Measurements from ENCODE around the gene PTPRJ. TPM values are rescaled to one million over a fixed set of nuclear protein-coding genes. Genes with fewer than 3 reads are reported as not detected.
A peak's percentile ranks its signal among the peaks of the same experiment; 100 is the strongest.

PTPRJ gene
- total RNA-seq, 2 donors from 2014 or later = 26.5 to 37.4 TPM

DNA sequence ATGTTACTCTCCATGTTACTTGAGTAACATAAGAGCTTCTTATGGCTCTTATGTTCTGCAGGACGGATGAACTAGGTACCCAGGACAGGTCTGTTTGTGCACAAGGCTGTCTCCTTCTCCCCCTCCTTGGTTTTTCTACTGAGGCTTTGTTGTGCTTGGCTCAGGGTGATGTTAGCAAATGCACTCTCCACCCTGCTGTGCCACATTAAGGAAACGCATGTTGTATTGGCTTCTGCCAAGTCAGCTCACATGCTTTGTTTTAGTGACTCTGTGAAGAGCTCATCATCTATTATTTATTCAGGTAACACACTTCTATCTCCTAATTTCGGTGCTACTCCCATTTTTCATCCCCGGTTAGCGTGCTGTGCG is 108.3 kb downstream of the PTPRJ start:
- H3K27ac Mint-ChIP-seq = no peak overlapping the region
- TF ChIP-seq, protein P1, sequence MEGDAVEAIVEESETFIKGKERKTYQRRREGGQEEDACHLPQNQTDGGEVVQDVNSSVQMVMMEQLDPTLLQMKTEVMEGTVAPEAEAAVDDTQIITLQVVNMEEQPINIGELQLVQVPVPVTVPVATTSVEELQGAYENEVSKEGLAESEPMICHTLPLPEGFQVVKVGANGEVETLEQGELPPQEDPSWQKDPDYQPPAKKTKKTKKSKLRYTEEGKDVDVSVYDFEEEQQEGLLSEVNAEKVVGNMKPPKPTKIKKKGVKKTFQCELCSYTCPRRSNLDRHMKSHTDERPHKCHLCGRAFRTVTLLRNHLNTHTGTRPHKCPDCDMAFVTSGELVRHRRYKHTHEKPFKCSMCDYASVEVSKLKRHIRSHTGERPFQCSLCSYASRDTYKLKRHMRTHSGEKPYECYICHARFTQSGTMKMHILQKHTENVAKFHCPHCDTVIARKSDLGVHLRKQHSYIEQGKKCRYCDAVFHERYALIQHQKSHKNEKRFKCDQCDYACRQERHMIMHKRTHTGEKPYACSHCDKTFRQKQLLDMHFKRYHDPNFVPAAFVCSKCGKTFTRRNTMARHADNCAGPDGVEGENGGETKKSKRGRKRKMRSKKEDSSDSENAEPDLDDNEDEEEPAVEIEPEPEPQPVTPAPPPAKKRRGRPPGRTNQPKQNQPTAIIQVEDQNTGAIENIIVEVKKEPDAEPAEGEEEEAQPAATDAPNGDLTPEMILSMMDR (conservative IDR thresholded peaks at IDR 0.05) = no peak
- Histone ChIP-seq H3K9me3 (ENCODE audit: control insufficient read depth, low read length) (peaks cover 7% of the 10 kb centered on the region), H3K4me3 (ENCODE audit: low read length) (no peak overlapping the region), H3K27me3 (ENCODE audit: control insufficient read depth, insufficient read depth, low read length, poor library complexity, severe bottlenecking) (no peaks in the 10 kb centered on the region), H3K9ac (ENCODE audit: extremely low read depth, low read length, poor library complexity, severe bottlenecking) (no peak overlapping the region), H3K4me1 (ENCODE audit: control insufficient read depth, insufficient read depth, low read length) (peaks cover 5% of the 10 kb centered on the region), H3K27ac (ENCODE audit: low read depth, low read length) (no peak overlapping the region), H3K36me3 (ENCODE audit: control insufficient read depth, insufficient read depth, low read length) (no peaks in the 10 kb centered on the region)
- H3K4me3 Mint-ChIP-seq = no peak overlapping the region
- no peaks in the 10 kb centered on the region for H3K27me3 Mint-ChIP-seq (ENCODE audit: insufficient read depth)
- H3K4me1 Mint-ChIP-seq = peaks cover 17% of the 10 kb centered on the region
- peaks cover 3% of the 10 kb centered on the region for H3K36me3 Mint-ChIP-seq (ENCODE audit: low read depth)
- DNase-seq = peak; percentile 64
- 71 to 74% methylated on average over 2 to 6 of the region's 6 CpGs for WGBS, 2 experiments (ENCODE audit: insufficient coverage in 1 of 2, insufficient read length in 1 of 2)
- H3K9me3 Mint-ChIP-seq = peaks cover 7% of the 10 kb centered on the region

DNA sequence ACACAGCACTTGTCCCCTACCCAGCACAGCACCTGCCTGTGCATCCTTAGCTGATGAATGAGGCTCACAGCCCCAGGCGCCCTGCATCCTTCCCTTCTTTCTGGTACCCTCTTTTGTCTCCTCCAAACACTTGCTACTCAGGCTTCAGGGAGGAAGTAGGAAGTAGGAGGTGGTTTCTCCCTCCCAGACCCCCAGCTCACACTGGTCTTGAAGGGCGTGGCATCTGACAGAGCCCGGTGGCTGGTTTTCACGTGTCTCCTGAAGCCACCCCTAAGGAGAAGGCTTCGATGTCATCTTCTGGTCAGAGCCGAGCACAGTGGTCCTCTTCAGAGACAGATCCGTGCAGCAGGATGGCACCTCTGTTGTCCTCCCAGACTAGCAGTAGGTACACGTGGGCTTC is 109.8 kb downstream of the PTPRJ start:
- Histone ChIP-seq H3K27me3 (ENCODE audit: control insufficient read depth, insufficient read depth, low read length, poor library complexity, severe bottlenecking) (no peaks in the 10 kb centered on the region), H3K9ac (ENCODE audit: extremely low read depth, low read length, poor library complexity, severe bottlenecking) (no peak overlapping the region), H3K27ac (ENCODE audit: low read depth, low read length) (no peak overlapping the region), H3K4me1 (ENCODE audit: control insufficient read depth, insufficient read depth, low read length) (peaks cover 8% of the 10 kb centered on the region), H3K4me3 (ENCODE audit: low read length) (no peak overlapping the region), H3K36me3 (ENCODE audit: control insufficient read depth, insufficient read depth, low read length) (no peaks in the 10 kb centered on the region), H3K9me3 (ENCODE audit: control insufficient read depth, low read length) (no peaks in the 10 kb centered on the region)
- H3K27me3 Mint-ChIP-seq (ENCODE audit: insufficient read depth) = no peaks in the 10 kb centered on the region
- no peaks in the 10 kb centered on the region for H3K36me3 Mint-ChIP-seq (ENCODE audit: low read depth)
- TF ChIP-seq, protein P1 (conservative IDR thresholded peaks at IDR 0.05) = no peak
- peak; percentile 39 for DNase-seq
- peaks cover 20% of the 10 kb centered on the region for H3K4me1 Mint-ChIP-seq
- no peak overlapping the region for H3K27ac Mint-ChIP-seq
- 86 to 100% methylated on average over 3 to 8 of the region's 8 CpGs for WGBS, 2 experiments (ENCODE audit: insufficient coverage in 1 of 2, insufficient read length in 1 of 2)
- H3K9me3 Mint-ChIP-seq = no peaks in the 10 kb centered on the region
- H3K4me3 Mint-ChIP-seq = no peak overlapping the region

DNA sequence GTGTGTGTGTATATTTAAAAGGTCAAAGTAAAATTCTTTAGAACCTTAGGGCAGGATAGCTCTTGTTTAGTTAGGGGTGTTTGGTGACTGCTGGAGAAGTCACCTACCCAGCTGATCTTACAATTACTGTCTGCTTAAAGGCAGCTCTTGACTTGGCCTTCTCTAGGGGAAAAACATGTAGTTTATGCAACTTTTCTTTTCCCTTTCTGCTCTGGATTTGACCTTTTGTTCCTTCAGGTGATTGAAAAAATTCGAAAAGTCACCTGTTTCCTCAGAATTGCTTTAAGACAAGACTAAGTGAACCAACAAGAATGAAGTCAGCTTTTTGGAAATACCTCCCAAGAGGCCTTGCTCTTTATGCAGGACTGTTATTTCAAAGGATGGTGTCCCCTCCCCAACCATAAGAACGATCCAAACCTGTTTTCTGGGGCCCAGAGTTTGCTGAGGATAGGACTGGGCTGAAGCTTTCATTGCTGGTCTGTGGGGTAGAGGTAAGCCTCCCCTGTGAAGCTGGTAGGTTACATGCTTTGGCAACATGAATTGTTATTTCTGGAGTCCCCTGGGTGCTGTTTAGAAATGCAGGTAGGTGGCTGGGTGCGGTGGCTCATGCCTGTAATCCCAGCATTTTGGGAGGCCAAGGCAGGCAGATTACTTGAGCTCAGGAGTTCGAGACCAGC is 111.2 kb downstream of the PTPRJ start:
- 93 to 94% methylated on average over 3 to 4 of the region's 4 CpGs for WGBS, 2 experiments (ENCODE audit: insufficient coverage in 1 of 2, insufficient read length in 1 of 2)
- Mint-ChIP-seq H3K27me3 (ENCODE audit: insufficient read depth) (no peaks in the 10 kb centered on the region), H3K36me3 (ENCODE audit: low read depth) (no peaks in the 10 kb centered on the region), H3K4me3 (no peak overlapping the region), H3K4me1 (peaks cover 28% of the 10 kb centered on the region), H3K27ac (no peak overlapping the region), H3K9me3 (no peaks in the 10 kb centered on the region)
- Histone ChIP-seq H3K36me3 (ENCODE audit: control insufficient read depth, insufficient read depth, low read length) (no peaks in the 10 kb centered on the region), H3K27me3 (ENCODE audit: control insufficient read depth, insufficient read depth, low read length, poor library complexity, severe bottlenecking) (no peaks in the 10 kb centered on the region), H3K4me3 (ENCODE audit: low read length) (no peak overlapping the region), H3K4me1 (ENCODE audit: control insufficient read depth, insufficient read depth, low read length) (peaks cover 15% of the 10 kb centered on the region), H3K27ac (ENCODE audit: low read depth, low read length) (no peak overlapping the region), H3K9me3 (ENCODE audit: control insufficient read depth, low read length) (no peaks in the 10 kb centered on the region), H3K9ac (ENCODE audit: extremely low read depth, low read length, poor library complexity, severe bottlenecking) (no peak overlapping the region)
- TF ChIP-seq, protein P1 (conservative IDR thresholded peaks at IDR 0.05) = no peak
- no peak for DNase-seq

All from endodermal cell (in vitro differentiated cells).